H9 (cell line): ENCODE measurements around the gene FMNL3. TPM values are rescaled to one million over a fixed set of nuclear protein-coding genes. Genes with fewer than 3 reads are reported as not detected.

Experiments used
- DNase-seq: peaks from one replicate; pipeline ENCODE4 v3.0.0-alpha.2; 2017
- H2AFZ ChIP-seq: one replicate; pipeline ENCODE4 v1.6.1; 2013; ENCODE audit warnings: mild to moderate bottlenecking, low read length, control low read depth, moderate library complexity
- H2AK5ac ChIP-seq: 2 replicates; pipeline ENCODE4 v1.6.1; 2013; ENCODE audit warnings: low read length, control low read depth, mixed read lengths; ENCODE audit not compliant: insufficient read length
- H2BK120ac ChIP-seq: one replicate; pipeline ENCODE4 v1.6.1; 2013; ENCODE audit warnings: low read depth, mild to moderate bottlenecking, low read length, control low read depth, inconsistent platforms; ENCODE audit not compliant: poor library complexity, severe bottlenecking
- H2BK12ac ChIP-seq: 2 replicates; pipeline ENCODE4 v1.6.1; 2013; ENCODE audit warnings: low read length, control low read depth, mixed read lengths, low read depth; ENCODE audit not compliant: insufficient read length
- H2BK15ac ChIP-seq: 2 replicates; pipeline ENCODE4 v1.6.1; 2013; ENCODE audit warnings: low read depth, low read length, control low read depth
- H2BK20ac ChIP-seq: one replicate; pipeline ENCODE4 v1.6.1; 2013; ENCODE audit warnings: low read depth, mild to moderate bottlenecking, low read length, control low read depth, inconsistent platforms; ENCODE audit not compliant: poor library complexity, severe bottlenecking
- H2BK5ac ChIP-seq: 2 replicates; pipeline ENCODE4 v1.6.1; 2013; ENCODE audit warnings: low read length, control low read depth, mixed read lengths; ENCODE audit not compliant: insufficient read length
- H3K14ac ChIP-seq: 2 replicates; pipeline ENCODE4 v1.6.1; 2013; ENCODE audit warnings: low read length, control low read depth; ENCODE audit not compliant: insufficient read depth
- H3K18ac ChIP-seq: 2 replicates; pipeline ENCODE4 v1.6.1; 2013; ENCODE audit warnings: low read depth, mild to moderate bottlenecking, mixed read lengths, low read length, control low read depth; ENCODE audit not compliant: insufficient read length
- H3K23ac ChIP-seq: 2 replicates; pipeline ENCODE4 v1.6.1; 2013; ENCODE audit warnings: low read length, control low read depth, mixed read lengths, low read depth; ENCODE audit not compliant: insufficient read length
- H3K23me2 ChIP-seq: 2 replicates; pipeline ENCODE4 v1.6.1; 2013; ENCODE audit warnings: low read depth, mild to moderate bottlenecking, mixed read lengths, low read length, control low read depth; ENCODE audit not compliant: insufficient read length, poor library complexity, severe bottlenecking
- H3K27ac ChIP-seq: 2 replicates; pipeline ENCODE4 v1.5.1; 2013; ENCODE audit warnings: low read length, control low read depth, mixed read lengths, low read depth; ENCODE audit not compliant: insufficient read length
- H3K27me3 ChIP-seq: 2 replicates; pipeline ENCODE4 v1.6.1; 2013; ENCODE audit warnings: low read length, control low read depth, inconsistent platforms; ENCODE audit not compliant: insufficient read depth
- H3K4ac ChIP-seq: 2 replicates; pipeline ENCODE4 v1.6.1; 2013; ENCODE audit warnings: low read depth, mild to moderate bottlenecking, control low read depth, inconsistent platforms, low read length, moderate library complexity
- H3K4me1 ChIP-seq: 2 replicates; pipeline ENCODE4 v1.6.1; 2013; ENCODE audit warnings: low read length, control low read depth, inconsistent platforms; ENCODE audit not compliant: insufficient read depth
- H3K4me2 ChIP-seq: 2 replicates; pipeline ENCODE4 v1.6.1; 2013; ENCODE audit warnings: low read length, control low read depth, mixed read lengths; ENCODE audit not compliant: insufficient read length, insufficient read depth
- H3K56ac ChIP-seq: 2 replicates; pipeline ENCODE4 v1.6.1; 2013; ENCODE audit warnings: low read depth, mild to moderate bottlenecking, mixed read lengths, low read length, control low read depth; ENCODE audit not compliant: insufficient read length
- H3K79me1 ChIP-seq: 2 replicates; pipeline ENCODE4 v1.6.1; 2013; ENCODE audit warnings: low read depth, mild to moderate bottlenecking, moderate library complexity, low read length, control low read depth, inconsistent platforms; ENCODE audit not compliant: insufficient read depth, poor library complexity, severe bottlenecking
- H3K79me2 ChIP-seq: 2 replicates; pipeline ENCODE4 v1.6.1; 2013; ENCODE audit warnings: low read length, control low read depth, inconsistent platforms; ENCODE audit not compliant: insufficient read depth
- H3K9ac ChIP-seq: 2 replicates; pipeline ENCODE4 v1.6.1; 2013; ENCODE audit warnings: low read length, control low read depth, mixed read lengths; ENCODE audit not compliant: insufficient read length; ENCODE audit errors: extremely low read depth
- H3K9me3 ChIP-seq: one replicate; pipeline ENCODE4 v1.6.1; 2013; ENCODE audit warnings: low read depth, low read length, inconsistent platforms; ENCODE audit not compliant: control insufficient read depth
- H3T11ph ChIP-seq: one replicate; pipeline ENCODE4 v1.6.1; 2013; ENCODE audit warnings: mild to moderate bottlenecking, low read length, control low read depth, inconsistent platforms
- H4K20me1 ChIP-seq: one replicate; pipeline ENCODE4 v1.6.1; 2013; ENCODE audit not compliant: control insufficient read depth, insufficient read length, insufficient read depth
- H4K5ac ChIP-seq: 2 replicates; pipeline ENCODE4 v1.6.1; 2013; ENCODE audit warnings: low read depth, mild to moderate bottlenecking, mixed read lengths, low read length, control low read depth; ENCODE audit not compliant: insufficient read length
- H4K8ac ChIP-seq: replicated peaks from 2 replicates; pipeline ENCODE4 v1.6.1; 2013; ENCODE audit warnings: low read length, control low read depth, mixed read lengths, low read depth; ENCODE audit not compliant: insufficient read length
- H4K91ac ChIP-seq: 2 replicates; pipeline ENCODE4 v1.6.1; 2013; ENCODE audit warnings: low read depth, mild to moderate bottlenecking, moderate library complexity, mixed read lengths, low read length, control low read depth; ENCODE audit not compliant: insufficient read length
- H3K27ac Mint-ChIP-seq, 3 experiments: 2 replicates in 2 of 3; 3 replicates in 1 of 3; pipeline ENCODE4 v1.8.0; 2020 to 2021; ENCODE audit warnings: mixed read lengths in 3 of 3, mild to moderate bottlenecking in 1 of 3, moderate library complexity in 1 of 3
- H3K27me3 Mint-ChIP-seq: 2 replicates; pipeline ENCODE4 v1.8.0; 2021; ENCODE audit warnings: low read depth, mild to moderate bottlenecking, moderate library complexity, mixed read lengths
- H3K36me3 Mint-ChIP-seq, 3 experiments: 2 replicates in 2 of 3; 3 replicates in 1 of 3; pipeline ENCODE4 v1.8.0; 2020 to 2021; ENCODE audit warnings: low read depth in 3 of 3, mixed read lengths in 3 of 3; ENCODE audit not compliant: insufficient read depth in 1 of 3
- H3K4me1 Mint-ChIP-seq, 2 experiments: 2 replicates each; pipeline ENCODE4 v1.8.0; 2020; ENCODE audit warnings: mixed read lengths in 2 of 2
- H3K4me3 Mint-ChIP-seq, 2 experiments: 2 replicates in 1 of 2; 3 replicates in 1 of 2; pipeline ENCODE4 v1.8.0; 2020 to 2021; ENCODE audit warnings: mild to moderate bottlenecking in 2 of 2, mixed read lengths in 2 of 2, moderate library complexity in 1 of 2
- H3K9me3 Mint-ChIP-seq, 2 experiments: 2 replicates in 1 of 2; 3 replicates in 1 of 2; pipeline ENCODE4 v1.8.0; 2020; ENCODE audit warnings: mild to moderate bottlenecking in 2 of 2, mixed read lengths in 2 of 2, moderate library complexity in 1 of 2
- WGBS: extraction: QIAGEN DNeasy Blood & Tissue Kit; methylation state at CpG from one replicate; pipeline ENCODE4 v1.1.7; 2013; ENCODE audit warnings: missing lambda C conversion rate, low lambda C conversion rate, mixed read lengths; ENCODE audit not compliant: insufficient read length; ENCODE audit errors: extremely low coverage; 5-methylcytosine and 5-hydroxymethylcytosine counted together
- total RNA-seq: library from RNA; stranded (reverse); gene quantifications from 2 replicates; pipeline ENCODE4 v1.2.1, GENCODE V29; 2021
- TF ChIP-seq, protein P1 (sequence below): fragments of 200-600 bp; sonication (generic); conservative IDR thresholded peaks from 3 replicates; pipeline ENCODE4 v1.8.0; 2021; ENCODE audit warnings: antibody characterized with exemption, mild to moderate bottlenecking

The FMNL3 gene
- total RNA-seq, 1 experiment from 2014 or later = 22.8 TPM

DNA sequence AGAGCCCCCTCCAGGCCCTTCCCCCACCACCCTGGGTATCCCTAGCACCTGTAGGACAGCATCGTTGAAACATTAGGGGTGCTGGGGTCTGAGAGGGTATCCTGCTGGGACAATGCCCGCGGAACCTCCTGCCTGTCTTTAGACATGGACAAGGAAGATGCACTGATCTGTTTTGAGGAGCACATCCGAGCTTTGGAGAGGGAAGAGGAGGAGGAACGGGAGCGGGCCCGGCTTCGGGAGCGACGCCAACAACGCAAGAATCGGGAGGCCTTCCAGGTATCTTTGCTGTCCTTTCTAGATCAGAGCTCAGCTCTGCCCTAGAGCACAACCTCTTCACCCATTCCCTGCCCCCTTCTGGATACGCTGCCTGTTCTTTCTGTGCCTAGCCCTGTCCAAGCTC is 70.6 kb downstream of the FMNL3 start:
- no peak overlapping the region for H3K14ac ChIP-seq

More for the DNA sequence above, 70.6 kb downstream of the FMNL3 start:
- Histone ChIP-seq H2AK5ac (no peak overlapping the region), H3K27ac (no peak overlapping the region), H3K27me3 (no peaks in the 10 kb centered on the region), H2BK120ac (no peak overlapping the region), H2BK20ac (no peak overlapping the region), H4K5ac (no peak overlapping the region), H2BK12ac (no peak overlapping the region), H3K79me1 (no peaks in the 10 kb centered on the region), H3K23ac (no peak overlapping the region), H3K23me2 (peaks cover 3% of the 10 kb centered on the region), H4K8ac (no peak overlapping the region), H3K4me1 (peaks cover 5% of the 10 kb centered on the region; the same call in 1 of the 2 replicates), H3K9me3 (no peaks in the 10 kb centered on the region), H3K56ac (no peak overlapping the region), H4K20me1 (no peaks in the 10 kb centered on the region), H3K4ac (no peak overlapping the region), H3K4me2 (no peak overlapping the region), H2AFZ (no peak overlapping the region), H2BK5ac (no peak overlapping the region), H3K79me2 (no peaks in the 10 kb centered on the region), H3K9ac (no peak overlapping the region), H3T11ph (no peak overlapping the region), H3K18ac (no peak overlapping the region), H4K91ac (no peak overlapping the region), H2BK15ac (no peak overlapping the region)
- Mint-ChIP-seq H3K27me3 (no peaks in the 10 kb centered on the region; the same call in none of the 2 replicates), H3K4me1 (peaks cover 20 to 24% of the 10 kb centered on the region in 2 experiments), H3K36me3 (peaks cover 11 to 39% (median 27%) of the 10 kb centered on the region in 3 experiments; a peak in 6 of 7 replicates), H3K4me3 (no peak overlapping the region; a peak in 1 of 5 replicates), H3K9me3 (no peaks in the 10 kb centered on the region), H3K27ac (peak overlapping the region; percentile 17 to 93 (median 78); a peak in 5 of 7 replicates)
- peak; percentile 29 for DNase-seq
- no CpG with 5 or more reads among the region's 13 CpGs for WGBS
- TF ChIP-seq, protein P1, sequence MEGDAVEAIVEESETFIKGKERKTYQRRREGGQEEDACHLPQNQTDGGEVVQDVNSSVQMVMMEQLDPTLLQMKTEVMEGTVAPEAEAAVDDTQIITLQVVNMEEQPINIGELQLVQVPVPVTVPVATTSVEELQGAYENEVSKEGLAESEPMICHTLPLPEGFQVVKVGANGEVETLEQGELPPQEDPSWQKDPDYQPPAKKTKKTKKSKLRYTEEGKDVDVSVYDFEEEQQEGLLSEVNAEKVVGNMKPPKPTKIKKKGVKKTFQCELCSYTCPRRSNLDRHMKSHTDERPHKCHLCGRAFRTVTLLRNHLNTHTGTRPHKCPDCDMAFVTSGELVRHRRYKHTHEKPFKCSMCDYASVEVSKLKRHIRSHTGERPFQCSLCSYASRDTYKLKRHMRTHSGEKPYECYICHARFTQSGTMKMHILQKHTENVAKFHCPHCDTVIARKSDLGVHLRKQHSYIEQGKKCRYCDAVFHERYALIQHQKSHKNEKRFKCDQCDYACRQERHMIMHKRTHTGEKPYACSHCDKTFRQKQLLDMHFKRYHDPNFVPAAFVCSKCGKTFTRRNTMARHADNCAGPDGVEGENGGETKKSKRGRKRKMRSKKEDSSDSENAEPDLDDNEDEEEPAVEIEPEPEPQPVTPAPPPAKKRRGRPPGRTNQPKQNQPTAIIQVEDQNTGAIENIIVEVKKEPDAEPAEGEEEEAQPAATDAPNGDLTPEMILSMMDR = no peak
